ENCODE measurements around the gene CCT8L2.
"Not testable (repeated sequence)": the region's sequence is repeated elsewhere in the genome, so short reads cannot be mapped to it uniquely, and the experiment has no call there.

CCT8L2 gene

DNA sequence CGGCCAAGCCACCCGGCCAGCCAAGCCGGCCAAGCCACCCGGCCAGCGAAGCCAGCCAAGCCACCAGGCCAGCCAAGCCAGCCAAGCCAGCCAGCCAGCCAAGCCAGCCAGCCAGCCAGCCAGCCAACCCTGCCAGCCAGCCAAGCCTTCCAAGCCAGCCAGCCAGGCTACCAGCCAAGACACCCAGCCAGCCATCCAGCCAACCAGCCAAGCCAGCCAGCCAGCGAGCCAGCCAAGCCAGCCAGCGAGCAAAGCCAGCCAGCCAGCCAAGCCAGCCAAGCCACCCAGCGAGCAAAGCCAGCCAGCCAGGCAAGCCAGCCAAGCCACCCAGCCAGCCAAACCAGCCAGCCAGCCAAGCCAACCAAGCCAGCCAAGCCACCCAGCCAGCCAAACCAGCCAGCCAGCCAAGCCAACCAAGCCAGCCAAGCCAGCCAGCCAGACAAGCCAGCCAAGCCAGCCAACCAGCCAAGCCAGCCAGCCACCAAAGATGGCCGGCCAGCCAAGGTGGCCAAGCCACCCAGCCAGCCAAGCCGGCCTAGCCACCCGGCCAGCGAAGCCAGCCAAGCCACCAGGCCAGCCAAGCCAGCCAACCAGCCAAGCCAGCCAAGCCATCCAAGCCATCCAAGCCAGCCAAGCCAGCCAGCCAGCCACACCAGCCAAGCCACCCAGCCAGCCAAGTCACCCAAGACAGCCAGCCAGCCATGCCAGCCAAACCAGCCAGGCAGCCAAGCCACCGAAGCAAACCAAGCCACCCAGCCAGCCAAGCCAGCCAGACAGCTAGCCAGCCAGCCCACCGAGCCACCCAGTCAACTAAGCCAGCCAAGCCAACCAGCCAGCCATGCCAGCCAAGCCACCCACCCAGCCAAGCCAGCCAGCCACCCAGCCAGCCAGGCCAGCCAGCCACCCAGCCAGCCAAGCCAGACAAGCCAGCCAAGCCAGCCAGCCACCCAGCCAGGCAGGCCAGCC lies 28.8 kb downstream of the CCT8L2 start:
- Histone ChIP-seq H2AFZ (ENCODE audit: low read length) (no peak overlapping the region), H3K9me3 (ENCODE audit: low read length) (no peaks in the 10 kb centered on the region), H4K20me1 (ENCODE audit: insufficient read depth, low read length) (no peaks in the 10 kb centered on the region), H3K79me2 (ENCODE audit: insufficient read depth, low read length) (no peaks in the 10 kb centered on the region), H3K4me2 (ENCODE audit: low read length) (no peak overlapping the region), H3K36me3 (ENCODE audit: insufficient read depth, low read length) (no peaks in the 10 kb centered on the region), H3K27me3 (ENCODE audit: insufficient read depth, low read length) (no peaks in the 10 kb centered on the region), H3K4me1 (ENCODE audit: insufficient read depth, low read length, severe bottlenecking) (no peaks in the 10 kb centered on the region), H3K4me3 (ENCODE audit: low read depth, low read length, poor library complexity, severe bottlenecking) (no peak overlapping the region), H3K9me2 (ENCODE audit: low read depth, low read length) (no peaks in the 10 kb centered on the region), H3F3A (ENCODE audit: insufficient read depth, low read length) (no peaks in the 10 kb centered on the region), H3K9ac (ENCODE audit: low read length) (no peak overlapping the region), H3K27ac (ENCODE audit: low read depth, low read length, poor library complexity, severe bottlenecking) (no peak overlapping the region)
- TF ChIP-seq EZH2 (IDR thresholded peaks at IDR 0.05; ENCODE audit: borderline replicate concordance, low read length), result no peak
- TF ChIP-seq, protein P1, sequence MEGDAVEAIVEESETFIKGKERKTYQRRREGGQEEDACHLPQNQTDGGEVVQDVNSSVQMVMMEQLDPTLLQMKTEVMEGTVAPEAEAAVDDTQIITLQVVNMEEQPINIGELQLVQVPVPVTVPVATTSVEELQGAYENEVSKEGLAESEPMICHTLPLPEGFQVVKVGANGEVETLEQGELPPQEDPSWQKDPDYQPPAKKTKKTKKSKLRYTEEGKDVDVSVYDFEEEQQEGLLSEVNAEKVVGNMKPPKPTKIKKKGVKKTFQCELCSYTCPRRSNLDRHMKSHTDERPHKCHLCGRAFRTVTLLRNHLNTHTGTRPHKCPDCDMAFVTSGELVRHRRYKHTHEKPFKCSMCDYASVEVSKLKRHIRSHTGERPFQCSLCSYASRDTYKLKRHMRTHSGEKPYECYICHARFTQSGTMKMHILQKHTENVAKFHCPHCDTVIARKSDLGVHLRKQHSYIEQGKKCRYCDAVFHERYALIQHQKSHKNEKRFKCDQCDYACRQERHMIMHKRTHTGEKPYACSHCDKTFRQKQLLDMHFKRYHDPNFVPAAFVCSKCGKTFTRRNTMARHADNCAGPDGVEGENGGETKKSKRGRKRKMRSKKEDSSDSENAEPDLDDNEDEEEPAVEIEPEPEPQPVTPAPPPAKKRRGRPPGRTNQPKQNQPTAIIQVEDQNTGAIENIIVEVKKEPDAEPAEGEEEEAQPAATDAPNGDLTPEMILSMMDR (IDR thresholded peaks at IDR 0.05; ENCODE audit: low read length), result no peak

DNA sequence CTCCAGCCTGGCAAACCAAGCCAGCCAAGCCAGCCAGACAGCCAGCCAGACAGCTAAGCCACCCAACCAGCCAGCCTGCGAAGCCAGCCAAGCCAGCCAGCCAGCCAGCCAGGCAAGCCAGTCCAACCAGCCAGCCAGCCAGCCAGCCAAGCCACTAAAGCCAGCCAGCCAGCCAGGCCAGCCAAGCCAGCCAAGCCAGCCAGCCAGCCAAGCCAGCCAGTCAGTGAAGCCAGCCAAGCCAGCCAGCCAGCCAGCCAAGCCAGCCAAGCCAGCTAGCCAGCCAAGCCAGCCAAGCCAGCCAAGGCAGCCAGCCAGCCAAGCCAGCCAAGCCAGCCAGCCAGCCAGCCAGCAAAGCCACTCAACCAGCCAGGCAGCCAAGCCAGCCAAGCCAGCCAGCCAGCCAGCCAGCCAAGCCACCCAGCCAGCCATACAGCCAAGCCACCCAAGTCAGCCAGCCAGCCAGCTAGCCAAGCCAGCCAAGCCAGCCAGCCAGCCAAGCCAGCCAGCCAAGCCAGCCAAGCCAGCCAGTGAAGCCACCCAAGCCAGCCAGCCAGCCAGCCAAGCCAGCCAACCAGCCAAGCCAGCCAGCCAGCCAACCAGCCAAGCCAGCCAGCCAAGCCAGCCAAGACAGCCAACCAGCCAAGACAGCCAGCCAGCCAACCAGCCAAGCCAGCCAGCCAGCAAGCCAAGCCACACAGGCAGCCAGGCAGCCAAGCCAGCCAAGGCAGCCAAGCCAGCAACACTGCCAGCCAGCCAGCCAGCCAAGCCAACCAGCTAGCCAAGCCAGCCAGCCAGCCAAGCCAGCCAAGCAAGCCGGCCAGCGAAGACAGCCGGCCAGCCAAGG lies 29.7 kb downstream of the CCT8L2 start:
- Histone ChIP-seq H3K4me3 (ENCODE audit: low read depth, low read length, poor library complexity, severe bottlenecking) (no peak overlapping the region), H3K4me1 (ENCODE audit: insufficient read depth, low read length, severe bottlenecking) (no peaks in the 10 kb centered on the region), H3K27ac (ENCODE audit: low read depth, low read length, poor library complexity, severe bottlenecking) (no peak overlapping the region), H3K79me2 (ENCODE audit: insufficient read depth, low read length) (no peaks in the 10 kb centered on the region), H3F3A (ENCODE audit: insufficient read depth, low read length) (no peaks in the 10 kb centered on the region), H3K9me2 (ENCODE audit: low read depth, low read length) (no peaks in the 10 kb centered on the region), H3K9me3 (ENCODE audit: low read length) (no peaks in the 10 kb centered on the region), H4K20me1 (ENCODE audit: insufficient read depth, low read length) (no peaks in the 10 kb centered on the region), H2AFZ (ENCODE audit: low read length) (no peak overlapping the region), H3K36me3 (ENCODE audit: insufficient read depth, low read length) (no peaks in the 10 kb centered on the region), H3K4me2 (ENCODE audit: low read length) (no peak overlapping the region), H3K27me3 (ENCODE audit: insufficient read depth, low read length) (no peaks in the 10 kb centered on the region), H3K9ac (ENCODE audit: low read length) (no peak overlapping the region)
- TF ChIP-seq, protein P1 (IDR thresholded peaks at IDR 0.05; ENCODE audit: low read length), result no peak
- no peak for TF ChIP-seq EZH2 (IDR thresholded peaks at IDR 0.05; ENCODE audit: borderline replicate concordance, low read length)

- not testable (repeated sequence) for H3K79me2 ChIP-seq (ENCODE audit: insufficient read depth, low read length); H3K4me3 ChIP-seq (ENCODE audit: low read depth, low read length, poor library complexity, severe bottlenecking); H3K4me2 ChIP-seq (ENCODE audit: low read length); H3K4me1 ChIP-seq (ENCODE audit: insufficient read depth, low read length, severe bottlenecking); H3K27me3 ChIP-seq (ENCODE audit: insufficient read depth, low read length); H3K9ac ChIP-seq (ENCODE audit: low read length); H3K9me2 ChIP-seq (ENCODE audit: low read depth, low read length); H2AFZ ChIP-seq (ENCODE audit: low read length); H3K27ac ChIP-seq (ENCODE audit: low read depth, low read length, poor library complexity, severe bottlenecking); H3K36me3 ChIP-seq (ENCODE audit: insufficient read depth, low read length); H3K9me3 ChIP-seq (ENCODE audit: low read length); H3F3A ChIP-seq (ENCODE audit: insufficient read depth, low read length); H4K20me1 ChIP-seq (ENCODE audit: insufficient read depth, low read length)
Measured at GRCh38 chr22:16561093-16561658, 31.4 kb downstream of the CCT8L2 start.

DNA sequence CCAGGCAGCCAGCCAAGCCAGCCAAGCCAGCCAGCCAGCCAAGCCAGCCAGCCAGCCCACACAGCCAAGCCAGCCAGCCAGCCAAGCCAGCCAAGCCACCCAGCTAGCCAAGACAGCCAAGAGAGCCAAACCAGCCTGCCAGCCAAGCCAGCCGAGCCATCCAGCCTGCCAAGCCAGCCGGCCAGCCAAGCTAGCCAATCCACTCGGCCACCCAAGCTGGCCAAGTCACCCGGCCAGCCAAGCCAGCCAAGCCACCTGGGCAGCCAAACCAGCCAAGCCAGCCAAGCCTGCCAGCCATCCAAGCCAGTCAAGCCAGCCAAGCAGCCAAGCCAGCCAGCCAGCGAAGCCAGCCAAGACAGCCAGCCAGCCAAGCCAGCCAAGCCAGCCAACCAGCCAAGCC lies 32.0 kb downstream of the CCT8L2 start:
- H3K4me3 ChIP-seq (ENCODE audit: low read depth, low read length, poor library complexity, severe bottlenecking); H3K27me3 ChIP-seq (ENCODE audit: insufficient read depth, low read length); H3K9me3 ChIP-seq (ENCODE audit: low read length); H3F3A ChIP-seq (ENCODE audit: insufficient read depth, low read length); H3K4me2 ChIP-seq (ENCODE audit: low read length); H3K4me1 ChIP-seq (ENCODE audit: insufficient read depth, low read length, severe bottlenecking); H4K20me1 ChIP-seq (ENCODE audit: insufficient read depth, low read length); H3K79me2 ChIP-seq (ENCODE audit: insufficient read depth, low read length); H2AFZ ChIP-seq (ENCODE audit: low read length); H3K9ac ChIP-seq (ENCODE audit: low read length); H3K36me3 ChIP-seq (ENCODE audit: insufficient read depth, low read length); H3K27ac ChIP-seq (ENCODE audit: low read depth, low read length, poor library complexity, severe bottlenecking); H3K9me2 ChIP-seq (ENCODE audit: low read depth, low read length): not testable (repeated sequence)

DNA sequence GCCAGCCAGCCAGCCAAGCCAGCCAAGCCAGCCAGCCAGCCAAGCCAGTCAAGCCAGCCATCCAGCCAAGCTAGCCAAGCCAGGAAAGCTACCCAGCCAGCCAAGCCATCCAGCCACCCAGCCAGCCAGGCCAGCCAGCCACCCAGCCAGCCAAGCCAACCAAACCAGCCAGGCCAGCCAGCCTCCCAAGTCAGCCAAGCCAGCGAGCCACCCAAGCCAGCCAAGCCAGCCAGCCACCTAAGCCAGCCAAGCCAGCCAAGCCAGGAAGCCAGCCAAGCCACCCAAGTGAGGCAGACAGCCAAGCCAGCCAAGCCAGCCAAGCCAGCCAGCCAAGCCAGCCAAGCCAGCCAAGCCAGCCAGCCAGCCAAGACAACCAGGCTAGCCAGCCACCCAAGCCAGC lies 32.6 kb downstream of the CCT8L2 start:
- H2AFZ ChIP-seq (ENCODE audit: low read length); H3K27me3 ChIP-seq (ENCODE audit: insufficient read depth, low read length); H4K20me1 ChIP-seq (ENCODE audit: insufficient read depth, low read length); H3K4me3 ChIP-seq (ENCODE audit: low read depth, low read length, poor library complexity, severe bottlenecking); H3K27ac ChIP-seq (ENCODE audit: low read depth, low read length, poor library complexity, severe bottlenecking); H3K9me2 ChIP-seq (ENCODE audit: low read depth, low read length); H3K36me3 ChIP-seq (ENCODE audit: insufficient read depth, low read length); H3K9ac ChIP-seq (ENCODE audit: low read length); H3K9me3 ChIP-seq (ENCODE audit: low read length); H3F3A ChIP-seq (ENCODE audit: insufficient read depth, low read length); H3K4me2 ChIP-seq (ENCODE audit: low read length); H3K4me1 ChIP-seq (ENCODE audit: insufficient read depth, low read length, severe bottlenecking); H3K79me2 ChIP-seq (ENCODE audit: insufficient read depth, low read length): not testable (repeated sequence)

Measured in OCI-LY1 (cell line).